ENCODE results near the gene RGL1.

Gene RGL1

DNA sequence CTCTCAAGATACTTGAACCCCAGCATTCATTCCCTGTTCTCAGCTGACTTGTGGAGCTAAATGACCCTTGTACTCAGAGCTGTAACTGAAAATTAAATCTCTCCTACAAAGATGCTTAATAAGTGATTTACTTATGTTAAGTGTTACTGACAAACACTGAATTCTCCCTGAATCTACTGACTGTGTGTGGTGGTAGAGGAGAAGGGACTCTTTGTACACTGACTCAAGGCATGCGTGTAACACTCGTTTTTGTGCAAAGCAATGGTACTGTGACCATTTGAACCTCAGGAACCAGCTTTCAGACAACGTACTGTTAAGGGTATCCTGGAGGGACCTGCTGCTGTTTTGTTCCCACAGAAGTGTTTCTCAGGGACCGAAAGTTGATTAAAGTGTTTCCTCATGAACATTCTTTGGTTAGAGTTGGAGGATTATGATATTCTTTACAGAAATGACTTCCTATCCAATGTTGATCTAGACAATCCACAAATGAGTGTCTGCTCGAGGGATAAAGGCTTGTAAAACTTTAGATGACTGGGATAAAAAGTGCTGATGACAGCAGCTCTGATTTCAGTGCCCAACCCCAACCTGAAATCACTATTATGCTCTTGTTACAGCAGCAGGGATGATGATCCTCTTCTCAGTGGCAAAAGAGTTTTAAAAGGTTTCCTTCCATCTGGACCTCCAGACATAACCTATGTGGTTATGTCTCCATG lies 12.8 kb downstream of the RGL1 start:
- in situ Hi-C loops (cut with MboI; ENCODE audit: low sequenced_read_pairs) = no loop called here

DNA sequence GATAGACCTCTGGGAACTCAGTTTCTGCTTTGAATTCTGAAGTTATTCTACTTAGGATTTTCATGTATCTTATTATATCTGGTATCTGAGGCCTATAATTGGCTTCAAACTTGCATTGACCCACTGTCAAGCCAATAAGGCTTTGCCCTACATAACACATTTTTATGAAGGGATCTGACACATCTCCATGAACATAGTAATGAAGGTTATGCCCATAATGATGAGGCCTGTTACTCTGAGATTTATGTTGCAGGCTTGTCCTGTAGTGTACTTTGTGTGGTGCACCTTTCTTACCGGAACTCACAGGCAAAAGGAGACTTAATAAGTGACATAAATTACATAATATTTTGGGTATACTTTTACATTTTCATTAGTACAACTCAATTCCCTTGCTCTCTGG lies 14.1 kb downstream of the RGL1 start:
- in situ Hi-C loops (cut with MboI; ENCODE audit: low sequenced_read_pairs) = no loop called here

DNA sequence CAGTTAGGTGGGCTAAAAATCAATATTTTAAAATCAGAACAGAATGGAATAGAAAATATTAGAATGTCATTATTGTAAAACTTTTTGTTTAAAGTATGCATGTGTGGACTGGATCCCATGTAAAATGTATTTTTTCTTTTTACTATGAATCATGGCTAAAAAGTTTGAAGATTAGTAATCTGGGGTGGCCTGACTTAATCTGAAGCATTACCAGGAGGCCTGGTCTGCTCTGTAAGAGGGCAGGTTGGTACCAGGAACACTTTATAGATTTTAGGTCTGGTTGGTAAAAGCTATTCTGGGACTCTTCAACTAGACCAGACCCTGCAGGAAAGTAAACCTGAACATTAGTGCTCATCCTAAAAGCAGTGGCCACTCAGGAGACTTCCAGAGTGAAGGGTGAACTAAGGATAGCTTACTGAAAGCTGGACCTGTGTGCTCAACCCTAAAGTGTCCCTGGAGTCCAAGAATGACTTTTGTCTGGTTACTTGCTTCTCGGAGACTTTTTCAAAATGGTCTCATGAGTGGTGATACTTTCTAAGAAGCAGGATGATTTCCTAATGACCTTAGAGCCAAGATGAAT lies 16.5 kb downstream of the RGL1 start:
- in situ Hi-C loops (cut with MboI; ENCODE audit: low sequenced_read_pairs) = no loop called here

DNA sequence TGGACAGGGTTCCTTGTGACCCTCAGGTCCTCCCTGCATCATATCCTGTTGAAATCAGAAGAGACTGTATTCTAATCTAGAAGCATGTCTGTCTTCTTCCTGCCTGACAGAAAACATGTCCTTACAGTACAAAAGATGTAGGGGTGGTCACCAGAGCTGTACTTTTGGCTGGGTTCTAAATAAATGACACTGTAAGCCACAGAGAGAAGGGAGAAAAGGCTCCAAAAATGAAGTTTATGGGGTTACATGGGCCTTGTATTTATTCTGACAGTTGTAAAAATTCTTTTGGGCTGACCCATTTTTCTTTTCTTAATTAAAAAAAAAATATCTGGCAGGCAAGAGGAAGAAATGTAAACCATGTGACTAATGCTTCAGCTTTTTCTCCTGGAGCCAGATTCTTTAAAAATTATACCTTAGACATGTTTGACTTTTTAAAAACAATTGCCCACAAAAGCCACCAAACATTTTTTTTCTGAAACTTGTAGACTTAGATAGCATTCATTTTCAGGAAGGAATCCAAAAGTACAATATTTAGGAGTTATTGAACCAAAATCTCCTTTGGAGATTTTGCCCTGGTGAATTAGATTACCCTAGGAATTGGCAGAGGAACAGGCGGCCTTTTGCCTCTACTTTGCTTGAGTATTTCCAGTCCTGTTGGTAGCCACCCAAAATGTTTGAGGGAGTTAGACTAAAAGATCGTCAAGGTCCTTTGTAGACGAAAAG lies 17.1 kb downstream of the RGL1 start:
- in situ Hi-C loops (cut with MboI; ENCODE audit: low sequenced_read_pairs) = no loop called here

DNA sequence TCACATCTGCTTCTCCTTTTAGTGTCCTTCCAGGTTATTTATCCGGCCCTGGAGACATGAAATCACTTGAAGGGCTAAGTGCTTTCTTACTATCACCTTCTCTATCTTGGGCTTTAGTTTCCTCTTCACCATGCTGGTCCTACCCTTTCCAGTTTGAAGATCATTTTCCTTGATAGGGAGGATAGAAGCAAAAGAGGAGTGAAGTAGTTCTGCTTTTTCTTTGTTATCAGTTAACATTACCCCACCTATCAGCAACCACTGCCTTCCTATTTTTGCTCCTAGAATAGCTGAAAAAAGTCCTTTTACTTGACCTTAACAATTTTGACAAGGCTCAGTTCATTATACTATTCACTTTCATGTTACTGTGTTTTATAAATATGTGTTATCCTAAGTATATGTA lies 19.4 kb downstream of the RGL1 start:
- in situ Hi-C loops (cut with MboI; ENCODE audit: low sequenced_read_pairs) = no loop called here

DNA sequence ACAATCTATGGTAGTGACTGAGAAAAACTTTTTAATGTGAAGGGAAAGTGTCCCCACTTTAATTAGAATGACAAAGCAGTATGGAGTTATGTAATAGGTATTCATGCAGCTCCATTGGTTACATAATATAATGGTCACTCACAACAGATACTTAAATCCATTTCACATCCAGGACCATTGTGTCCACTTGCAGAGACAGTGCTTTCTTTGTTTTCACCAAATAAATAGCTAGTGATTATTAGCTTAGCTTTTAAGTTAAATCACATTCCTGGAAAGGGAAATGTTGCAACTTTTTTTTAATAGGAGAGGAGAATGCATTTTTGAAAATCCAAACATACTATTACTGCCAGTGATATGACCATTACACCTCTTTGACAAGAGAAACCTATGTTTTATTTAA lies 22.9 kb downstream of the RGL1 start:
- in situ Hi-C loops (cut with MboI; ENCODE audit: low sequenced_read_pairs) = no loop called here

DNA sequence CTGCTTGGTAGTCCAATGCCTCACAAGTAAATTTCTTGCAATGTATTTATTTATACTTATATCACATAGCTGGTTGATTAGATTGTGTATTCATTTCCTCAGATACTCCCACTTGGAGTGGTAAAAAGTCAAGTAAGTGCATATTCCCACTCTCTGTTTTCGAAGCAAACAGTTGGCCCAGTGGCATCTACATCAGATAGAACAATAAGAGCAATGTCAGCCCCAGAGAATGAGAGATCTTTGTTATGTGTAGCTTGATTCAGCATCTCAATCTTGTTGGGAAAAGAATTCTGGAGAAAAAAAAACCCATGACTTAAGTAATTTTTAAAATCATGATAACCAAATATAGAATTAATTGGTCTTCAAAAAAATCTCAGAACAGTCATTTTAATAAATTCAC lies 25.5 kb downstream of the RGL1 start:
- in situ Hi-C loops (cut with MboI; ENCODE audit: low sequenced_read_pairs) = no loop called here

DNA sequence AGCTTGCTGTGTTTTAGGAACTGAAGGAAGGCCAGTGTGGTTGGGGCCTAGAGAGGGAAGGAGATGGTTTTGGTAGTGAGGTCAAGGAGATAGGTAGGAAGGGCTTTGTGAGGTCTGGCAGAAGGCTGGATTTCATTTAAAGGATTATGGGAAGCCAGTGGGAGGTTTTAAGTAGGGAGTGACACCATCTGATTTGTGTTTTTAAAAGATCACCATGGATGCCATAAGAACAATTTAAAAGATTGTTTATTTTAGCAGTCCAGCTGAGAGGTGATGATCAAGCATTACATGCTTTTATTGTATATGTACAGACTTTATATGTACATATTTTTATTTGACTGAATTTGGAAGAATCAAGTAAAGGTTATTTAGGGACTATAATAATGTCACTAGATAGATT lies 26.4 kb downstream of the RGL1 start:
- in situ Hi-C loops (cut with MboI; ENCODE audit: low sequenced_read_pairs) = no loop called here

DNA sequence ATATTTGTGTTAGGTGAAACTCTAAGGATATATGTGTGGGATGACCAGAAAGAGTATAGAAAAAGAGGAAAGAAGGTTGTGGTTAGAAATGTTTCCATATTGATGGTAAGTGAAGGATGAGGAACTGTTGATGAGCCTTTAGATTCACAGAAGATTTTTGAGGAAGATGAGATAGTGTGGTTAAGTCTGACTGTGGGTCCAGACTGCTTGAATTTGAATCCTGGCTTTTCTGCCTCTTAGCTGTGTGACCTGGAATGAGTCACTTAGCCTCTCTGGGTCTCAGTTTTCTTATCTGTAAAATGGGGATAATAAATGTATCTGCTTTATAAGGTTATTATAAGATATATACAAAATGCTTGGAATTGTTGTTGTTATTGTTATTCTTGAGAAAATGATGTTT lies 27.5 kb downstream of the RGL1 start:
- in situ Hi-C loops (cut with MboI; ENCODE audit: low sequenced_read_pairs) = no loop called here

DNA sequence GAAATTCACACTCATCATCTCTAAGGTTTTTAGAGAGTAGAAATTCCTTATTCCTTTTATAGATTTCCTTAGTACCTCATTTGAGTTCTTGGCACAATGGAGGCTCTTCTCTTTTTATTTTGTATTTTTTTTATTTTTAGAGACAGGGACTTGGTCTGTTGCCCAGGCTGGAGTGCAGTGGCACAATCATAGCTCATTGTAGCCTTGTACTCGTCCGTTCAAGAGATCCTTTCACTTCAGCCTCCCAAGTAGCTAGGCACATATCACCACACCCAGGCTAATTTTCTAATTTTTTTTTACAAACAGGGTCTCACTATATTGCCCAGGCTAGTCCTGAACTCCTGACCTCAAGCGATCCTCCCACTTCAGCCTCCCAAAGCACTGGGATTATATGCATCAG lies 29.6 kb downstream of the RGL1 start:
- in situ Hi-C loops (cut with MboI; ENCODE audit: low sequenced_read_pairs) = no loop called here

DNA sequence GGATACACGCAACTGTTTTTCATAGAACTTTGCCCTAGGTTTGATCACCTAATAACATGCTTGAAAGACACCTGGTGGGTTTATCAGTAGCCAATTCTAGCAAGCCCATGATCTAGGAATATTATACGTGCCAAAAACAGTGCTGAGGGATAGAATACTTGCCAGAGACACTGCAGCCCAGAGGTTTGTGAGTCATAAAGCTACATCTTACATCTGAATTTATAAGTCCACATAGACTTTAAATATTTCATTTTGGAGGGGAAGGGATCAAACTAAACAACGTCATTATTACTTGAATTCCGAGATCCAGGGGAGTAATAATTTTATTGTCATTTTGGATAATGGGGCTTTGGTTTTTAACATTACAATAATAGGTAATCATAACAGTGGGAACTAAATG lies 31.7 kb downstream of the RGL1 start:
- in situ Hi-C loops (cut with MboI; ENCODE audit: low sequenced_read_pairs) = no loop called here

DNA sequence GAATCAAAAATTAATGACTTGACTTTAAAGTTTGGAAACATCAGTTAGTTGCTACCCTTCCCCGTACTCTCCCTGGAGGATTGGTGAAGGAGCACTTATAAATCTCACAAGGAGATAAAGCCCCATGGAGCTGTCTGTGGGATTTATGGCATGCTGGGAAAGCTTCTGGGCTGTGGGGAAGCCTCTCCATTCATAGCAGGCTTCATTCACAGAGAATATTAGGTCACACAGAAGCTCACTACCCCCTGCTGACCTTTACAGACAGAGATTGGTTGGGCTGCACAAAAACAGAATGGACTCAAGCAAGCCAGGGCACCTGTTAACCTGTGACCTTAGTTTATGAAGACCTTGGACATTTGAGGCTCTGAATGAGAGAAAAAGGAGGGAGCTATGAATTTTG lies 32.1 kb downstream of the RGL1 start:
- in situ Hi-C loops (cut with MboI; ENCODE audit: low sequenced_read_pairs) = no loop called here

DNA sequence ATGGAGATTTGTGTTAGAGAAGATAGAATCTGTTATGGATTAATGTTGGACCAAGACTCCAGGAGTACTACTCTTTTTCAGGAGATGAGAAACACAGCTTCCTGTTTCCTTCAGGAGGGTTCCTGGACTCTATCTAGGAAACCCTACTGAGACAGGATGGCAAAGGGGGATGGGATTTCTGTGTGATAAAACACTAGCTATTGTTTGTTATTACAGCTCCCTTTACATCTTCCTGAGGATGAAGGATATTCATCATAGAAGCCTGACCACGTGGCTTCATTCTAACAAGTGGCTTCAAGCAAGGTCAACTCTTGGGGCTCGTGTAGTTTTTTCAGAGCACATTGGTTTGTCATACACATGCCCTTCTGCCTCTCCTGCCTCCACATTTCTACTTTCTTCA lies 33.3 kb downstream of the RGL1 start:
- in situ Hi-C loops (cut with MboI; ENCODE audit: low sequenced_read_pairs) = no loop called here

DNA sequence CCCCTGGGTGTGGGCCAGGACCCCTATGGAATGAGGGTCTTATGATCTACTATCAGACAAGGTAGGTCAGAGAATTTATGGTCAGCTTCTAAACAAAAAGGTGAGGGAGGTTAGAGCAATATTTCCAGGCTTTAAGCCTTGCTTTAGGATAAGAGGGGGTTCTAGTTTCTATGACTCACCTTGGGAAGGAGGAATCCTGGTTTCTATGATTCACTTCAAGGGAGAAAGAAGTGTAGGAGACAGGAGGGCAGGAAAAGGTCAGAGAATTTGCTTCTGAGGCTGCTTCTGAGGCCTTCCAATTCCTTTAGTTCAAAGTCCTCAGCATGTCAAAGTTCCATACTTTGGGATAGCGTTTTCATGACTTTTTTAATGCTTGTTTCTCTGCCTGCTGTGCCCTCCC lies 35.2 kb downstream of the RGL1 start:
- in situ Hi-C loops (cut with MboI; ENCODE audit: low sequenced_read_pairs) = no loop called here

DNA sequence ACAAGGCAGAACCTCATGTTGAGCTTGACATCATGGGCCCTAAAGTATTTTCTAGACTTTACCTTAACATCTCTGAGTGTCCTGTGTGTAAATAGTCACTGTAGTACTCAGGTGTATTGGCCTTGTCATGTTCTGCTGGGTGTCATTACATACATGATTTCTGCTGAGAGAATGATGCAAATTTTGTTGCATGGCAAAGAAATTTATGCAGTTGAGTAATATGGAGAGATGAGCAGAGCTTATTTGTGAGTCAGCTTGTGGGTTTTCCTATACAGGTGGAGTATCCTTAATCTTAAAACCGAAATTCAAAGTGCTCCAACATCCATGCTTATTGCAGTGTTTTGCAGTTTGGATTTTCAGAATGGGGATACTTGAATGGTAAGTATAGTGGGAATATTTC lies 36.6 kb downstream of the RGL1 start:
- in situ Hi-C loops (cut with MboI; ENCODE audit: low sequenced_read_pairs) = no loop called here

DNA sequence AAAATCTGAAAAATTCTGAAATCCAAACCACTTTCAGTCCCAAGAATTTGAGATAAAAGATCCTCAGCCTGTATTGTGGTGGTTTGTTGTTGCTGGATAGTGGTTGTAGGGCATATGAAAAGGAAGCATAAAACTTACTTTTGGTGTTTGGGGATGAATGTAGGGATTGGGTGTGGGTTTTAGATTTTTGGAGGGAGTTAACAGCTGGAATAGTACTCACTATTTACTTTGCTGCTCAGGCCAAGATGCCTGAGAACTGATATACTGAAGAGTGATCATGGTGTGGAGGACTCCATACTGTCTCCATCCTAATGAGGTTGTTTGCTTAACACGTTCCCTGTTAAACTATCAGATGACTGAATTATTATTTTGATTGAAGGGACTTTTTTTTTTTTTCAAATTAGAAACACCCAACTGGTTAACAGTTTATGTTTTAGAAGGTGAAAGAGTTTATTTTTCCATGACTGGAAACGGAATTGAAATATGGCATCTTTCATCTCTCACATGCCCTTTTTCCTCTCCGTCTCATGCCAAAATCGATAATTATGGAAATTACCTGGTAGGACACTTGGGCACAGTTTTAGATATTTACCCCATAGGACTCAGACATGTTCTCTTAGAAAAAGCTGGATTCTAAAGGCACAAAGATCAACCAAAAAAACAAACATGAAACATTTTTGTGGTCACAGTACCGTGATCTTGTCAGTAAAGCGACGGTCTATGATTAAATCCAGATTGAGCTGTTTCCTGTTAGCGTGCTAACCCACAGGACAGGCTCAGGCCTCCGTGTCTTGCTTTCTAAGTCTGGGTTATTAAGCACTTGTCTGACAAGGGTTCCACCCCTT lies 37.3 kb downstream of the RGL1 start:
- in situ Hi-C loops (cut with MboI; ENCODE audit: low sequenced_read_pairs) = no loop called here

DNA sequence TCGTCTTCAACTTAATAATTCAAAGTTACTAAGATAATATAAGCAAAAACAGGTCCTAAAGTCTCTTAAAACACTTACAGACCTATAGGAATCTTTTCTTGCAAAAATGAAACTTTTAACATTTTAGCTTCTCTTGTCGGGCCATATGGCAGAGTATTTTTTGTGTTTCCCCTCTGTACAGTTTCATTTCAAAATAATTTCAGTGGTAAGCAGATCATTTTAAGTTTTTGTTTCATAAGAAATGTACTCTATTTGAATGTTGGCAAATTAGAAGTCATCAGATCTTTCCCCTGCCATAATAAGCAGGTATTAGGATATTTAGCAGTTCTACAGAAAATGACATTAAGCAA lies 37.9 kb downstream of the RGL1 start:
- in situ Hi-C loops (cut with MboI; ENCODE audit: low sequenced_read_pairs) = no loop called here

DNA sequence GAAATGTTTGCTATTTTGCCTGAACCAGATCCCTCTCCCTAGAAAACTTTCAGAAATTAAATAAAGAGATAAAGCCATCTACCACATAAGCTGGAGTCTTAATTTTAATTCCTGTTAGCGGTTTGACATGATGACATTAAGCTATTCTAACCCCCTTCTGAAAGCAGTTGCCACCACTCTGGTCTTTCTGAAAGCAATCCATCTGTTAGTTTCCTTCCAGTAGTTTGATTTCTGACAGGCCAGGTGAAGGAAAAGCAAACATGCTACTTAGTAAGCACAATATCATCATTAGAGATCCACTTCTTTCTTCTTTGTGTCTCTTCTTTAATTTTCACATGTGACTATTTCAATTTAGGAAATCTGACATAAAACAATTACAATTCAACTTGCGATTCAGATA lies 39.9 kb downstream of the RGL1 start:
- in situ Hi-C loops (cut with MboI; ENCODE audit: low sequenced_read_pairs) = no loop called here

DNA sequence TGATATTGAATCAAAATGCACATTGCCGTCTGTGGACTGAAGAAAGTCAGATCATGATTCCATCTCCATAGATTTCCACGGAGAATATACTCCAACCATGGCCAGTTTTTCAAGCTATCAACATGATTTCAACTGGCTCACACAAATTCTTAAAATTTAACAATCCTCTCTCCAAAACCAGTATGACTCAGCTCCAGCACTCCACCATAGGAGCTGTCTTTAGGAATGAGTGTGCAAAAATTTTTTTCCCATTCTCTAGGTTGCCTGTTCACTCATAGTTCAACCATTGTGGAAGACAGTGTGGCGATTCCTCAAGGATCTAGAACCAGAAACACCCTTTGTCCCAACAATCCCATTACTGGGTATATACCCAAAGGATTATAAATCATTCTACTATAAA lies 40.8 kb downstream of the RGL1 start:
- in situ Hi-C loops (cut with MboI; ENCODE audit: low sequenced_read_pairs) = no loop called here

DNA sequence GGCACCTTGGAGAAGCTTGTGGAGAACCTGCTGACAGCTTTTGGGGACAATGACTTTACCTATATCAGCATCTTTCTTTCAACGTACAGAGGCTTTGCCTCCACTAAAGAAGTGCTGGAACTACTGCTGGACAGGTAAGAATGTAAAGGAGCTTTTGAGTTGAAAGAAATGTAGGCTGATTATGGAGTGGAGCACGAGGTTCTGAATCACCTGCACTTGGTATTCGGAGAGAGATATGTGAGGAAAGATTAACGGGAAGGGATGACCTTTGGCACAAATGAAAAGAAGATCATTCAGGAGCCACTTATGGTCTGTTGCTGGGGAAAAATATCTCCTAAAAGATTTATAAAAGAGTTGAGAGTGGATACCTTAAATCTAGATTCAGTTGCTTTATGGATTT lies 42.7 kb downstream of the RGL1 start:
- in situ Hi-C loops (cut with MboI; ENCODE audit: low sequenced_read_pairs) = no loop called here

DNA sequence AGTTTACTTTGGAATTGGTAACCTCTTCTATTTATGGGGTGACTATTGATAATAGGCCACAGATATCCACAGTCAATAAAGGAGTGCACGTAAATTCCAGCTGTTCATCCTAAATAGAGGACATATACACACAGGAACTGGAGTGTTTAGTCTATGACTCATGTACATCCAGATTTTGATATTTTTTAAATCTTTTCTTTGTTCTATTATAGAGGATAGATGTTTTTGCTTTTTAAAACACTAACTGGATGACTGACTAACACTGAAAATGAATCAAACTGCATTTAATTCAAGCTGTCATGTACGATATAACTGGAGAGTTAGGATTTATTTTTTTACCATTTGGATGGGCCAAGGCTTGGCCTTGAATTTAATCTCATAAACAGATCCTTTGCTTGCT lies 45.9 kb downstream of the RGL1 start:
- in situ Hi-C loops (cut with MboI; ENCODE audit: low sequenced_read_pairs) = no loop called here

DNA sequence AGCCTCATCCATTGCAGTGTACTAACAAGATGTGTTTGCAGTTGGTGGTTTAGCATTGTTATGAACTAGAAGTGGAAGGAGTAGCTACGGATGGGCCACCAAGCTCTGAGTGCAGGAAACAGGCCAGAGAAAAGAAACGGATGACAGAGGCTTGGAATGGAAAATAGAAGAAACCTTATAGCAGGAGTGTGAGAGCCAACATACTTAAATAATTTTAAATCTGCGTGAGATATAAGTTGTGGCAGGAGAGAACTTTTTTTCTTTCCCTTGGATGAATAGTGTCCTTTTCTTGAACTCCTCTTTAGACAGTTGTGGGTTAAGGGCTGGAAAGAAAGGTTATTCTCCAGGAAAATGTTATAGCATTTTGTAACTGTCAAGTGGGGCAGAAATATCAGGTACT lies 54.2 kb downstream of the RGL1 start:
- in situ Hi-C loops (cut with MboI; ENCODE audit: low sequenced_read_pairs) = no loop called here

Data from HL-60/S4 treated with phorbol 12-myristate 13-acetate at 8.2 ng/mL for 4 days and 3 days (cell line).